Keratinocyte (primary cell): ENCODE data around the gene KCNG2. TPM values are rescaled to one million over a fixed set of nuclear protein-coding genes. Genes with fewer than 3 reads are reported as not detected.

Source experiments
- DNase-seq: peaks from one replicate; pipeline ENCODE4 v3.0.0-alpha.2; 2011; ENCODE audit warnings: low read depth, missing footprints, low spot score
- FAIRE-seq: peaks from 2 replicates; lab custom pipeline; 2011; peaks lifted over from hg19 to GRCh38; lab: Jason Lieb, UNC
- H2AFZ ChIP-seq: 2 replicates; pipeline ENCODE4 v1.6.0; 2012; ENCODE audit warnings: low read length, control low read depth, inconsistent platforms; ENCODE audit not compliant: control insufficient read depth
- H3K27ac ChIP-seq: 2 replicates; pipeline ENCODE4 v1.5.1; 2011; ENCODE audit warnings: low read length; ENCODE audit not compliant: control insufficient read depth, insufficient read depth
- H3K27me3 ChIP-seq: 3 replicates; pipeline ENCODE4 v1.6.0; 2011; ENCODE audit warnings: low read length; ENCODE audit not compliant: control insufficient read depth, insufficient read depth; ENCODE audit errors: extremely low read depth
- H3K36me3 ChIP-seq, 2 experiments: 2 replicates in 1 of 2; 3 replicates in 1 of 2; pipeline ENCODE4 v1.5.1; 2011; ENCODE audit warnings: low read length in 2 of 2, mild to moderate bottlenecking in 1 of 2; ENCODE audit not compliant: control insufficient read depth in 2 of 2, insufficient read depth in 2 of 2; ENCODE audit errors: extremely low read depth in 1 of 2
- H3K4me1 ChIP-seq: 3 replicates; pipeline ENCODE4 v1.5.1; 2011; ENCODE audit warnings: low read length; ENCODE audit not compliant: control insufficient read depth, insufficient read depth; ENCODE audit errors: extremely low read depth
- H3K4me2 ChIP-seq: 3 replicates; pipeline ENCODE4 v1.6.0; 2011; ENCODE audit warnings: low read depth, low read length; ENCODE audit not compliant: control insufficient read depth, insufficient read depth; ENCODE audit errors: extremely low read depth
- H3K4me3 ChIP-seq, 3 experiments: fragments of 200-600 bp in 1 of 3; sonication (generic) in 1 of 3; 2 replicates in 2 of 3; 3 replicates in 1 of 3; pipeline ENCODE4 v1.5.1; 2011 to 2016; ENCODE audit warnings: low read length in 3 of 3, mild to moderate bottlenecking in 3 of 3, control low read depth in 2 of 3, inconsistent platforms in 1 of 3, low read depth in 1 of 3, mixed read lengths in 1 of 3, mixed run types in 1 of 3, moderate library complexity in 1 of 3; ENCODE audit not compliant: control insufficient read depth in 2 of 3, insufficient read depth in 2 of 3; ENCODE audit errors: extremely low read depth in 1 of 3
- H3K79me2 ChIP-seq: 2 replicates; pipeline ENCODE4 v1.6.0; 2012; ENCODE audit warnings: low read length; ENCODE audit not compliant: control insufficient read depth, insufficient read depth
- H3K9ac ChIP-seq: 3 replicates; pipeline ENCODE4 v1.6.0; 2011; ENCODE audit warnings: low read length; ENCODE audit not compliant: control insufficient read depth, insufficient read depth; ENCODE audit errors: extremely low read depth
- H3K9me1 ChIP-seq: 3 replicates; pipeline ENCODE4 v1.6.0; 2011; ENCODE audit warnings: low read length; ENCODE audit not compliant: control insufficient read depth, insufficient read depth; ENCODE audit errors: extremely low read depth
- H3K9me3 ChIP-seq: 2 replicates; pipeline ENCODE4 v1.5.1; 2012; ENCODE audit warnings: low read depth, low read length; ENCODE audit not compliant: control insufficient read depth
- H4K20me1 ChIP-seq: 3 replicates; pipeline ENCODE4 v1.6.0; 2011; ENCODE audit warnings: low read length; ENCODE audit not compliant: control insufficient read depth, insufficient read depth; ENCODE audit errors: extremely low read depth
- EZH2 ChIP-seq: IDR thresholded peaks from one replicate; pipeline ENCODE4 v1.6.1; 2012; ENCODE audit warnings: inconsistent platforms, mild to moderate bottlenecking, low read length, moderate library complexity
- dilution Hi-C: fragments of 300-500 bp; cut with MboI; formaldehyde crosslinking; loops from one replicate; pipeline ENCODE4 v1.7.0; 2020; ENCODE audit warnings: low sequenced_read_pairs; ENCODE audit not compliant: extremely low pct_ligation_motif_present
- polyA plus RNA-seq, 5 experiments: library from polyadenylated mRNA; depleted of rRNA in 3 of 5; stranded (reverse) in 3 of 5; stranded (forward) in 1 of 5; unstranded in 1 of 5; fragments of >200 nt; gene quantifications; 1 replicate in 1 of 5; 2 replicates in 3 of 5; 3 replicates in 1 of 5; pipeline versions ENCODE4 v1.2.1 to v1.2.3, GENCODE V29; 2011 to 2012; ENCODE audit warnings: missing spikeins in 2 of 5, low read depth in 1 of 5, low replicate concordance in 1 of 5
- TF ChIP-seq, protein P1 (sequence below), 3 experiments: IDR thresholded peaks in 1 of 3; conservative IDR thresholded peaks in 1 of 3; optimal IDR thresholded peaks in 1 of 3; 2 replicates in 2 of 3; 3 replicates in 1 of 3; pipeline versions ENCODE3 to v1.5.1; 2011; ENCODE audit warnings: low read length in 3 of 3, mild to moderate bottlenecking in 3 of 3, moderate library complexity in 2 of 3, control low read depth in 1 of 3, inconsistent platforms in 1 of 3; ENCODE audit not compliant: insufficient read depth in 2 of 3; ENCODE audit errors: extremely low read depth in 1 of 3

The KCNG2 gene
- polyA plus RNA-seq, 1 donor (not counting 4 experiments of a cell fraction or from before 2014, with no cell fraction given) = not detected

DNA sequence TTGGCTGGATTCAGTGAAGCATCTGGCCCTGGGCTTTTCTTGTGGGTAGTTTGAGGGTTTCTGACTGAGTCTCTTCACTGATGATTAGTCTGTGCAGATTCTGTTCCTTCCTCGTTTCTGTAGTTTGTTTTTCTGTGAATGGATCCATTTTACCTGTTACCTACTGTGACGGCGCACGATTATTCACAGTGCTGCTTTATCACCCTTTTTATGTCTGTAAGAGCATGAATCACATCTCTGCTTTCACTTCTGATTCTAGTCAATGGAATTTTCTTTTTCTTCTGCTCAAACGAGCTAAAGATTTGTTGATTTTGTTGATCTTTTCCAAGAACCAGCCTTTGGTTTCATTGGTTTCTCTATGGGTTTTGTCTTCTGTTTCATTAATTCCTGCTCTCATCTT lies 92.9 kb downstream of the KCNG2 start:
- Histone ChIP-seq H3K9me1 (no peaks in the 10 kb centered on the region), H3K79me2 (no peaks in the 10 kb centered on the region), H4K20me1 (no peaks in the 10 kb centered on the region), H3K9me3 (peaks cover 24% of the 10 kb centered on the region), H3K9ac (no peak overlapping the region), H2AFZ (no peak overlapping the region), H3K27me3 (no peaks in the 10 kb centered on the region), H3K36me3 (no peaks in the 10 kb centered on the region), H3K4me2 (no peak overlapping the region), H3K27ac (no peak overlapping the region), H3K4me3 (no peak overlapping the region), H3K4me1 (no peaks in the 10 kb centered on the region)
- TF ChIP-seq, protein P1, sequence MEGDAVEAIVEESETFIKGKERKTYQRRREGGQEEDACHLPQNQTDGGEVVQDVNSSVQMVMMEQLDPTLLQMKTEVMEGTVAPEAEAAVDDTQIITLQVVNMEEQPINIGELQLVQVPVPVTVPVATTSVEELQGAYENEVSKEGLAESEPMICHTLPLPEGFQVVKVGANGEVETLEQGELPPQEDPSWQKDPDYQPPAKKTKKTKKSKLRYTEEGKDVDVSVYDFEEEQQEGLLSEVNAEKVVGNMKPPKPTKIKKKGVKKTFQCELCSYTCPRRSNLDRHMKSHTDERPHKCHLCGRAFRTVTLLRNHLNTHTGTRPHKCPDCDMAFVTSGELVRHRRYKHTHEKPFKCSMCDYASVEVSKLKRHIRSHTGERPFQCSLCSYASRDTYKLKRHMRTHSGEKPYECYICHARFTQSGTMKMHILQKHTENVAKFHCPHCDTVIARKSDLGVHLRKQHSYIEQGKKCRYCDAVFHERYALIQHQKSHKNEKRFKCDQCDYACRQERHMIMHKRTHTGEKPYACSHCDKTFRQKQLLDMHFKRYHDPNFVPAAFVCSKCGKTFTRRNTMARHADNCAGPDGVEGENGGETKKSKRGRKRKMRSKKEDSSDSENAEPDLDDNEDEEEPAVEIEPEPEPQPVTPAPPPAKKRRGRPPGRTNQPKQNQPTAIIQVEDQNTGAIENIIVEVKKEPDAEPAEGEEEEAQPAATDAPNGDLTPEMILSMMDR (optimal IDR thresholded peaks at IDR 0.05 in 1 of 3, IDR thresholded peaks at IDR 0.05 in 1 of 3, conservative IDR thresholded peaks at IDR 0.05 in 1 of 3; ENCODE audit: extremely low read depth in 1 of 3, insufficient read depth in 2 of 3, low read length in 3 of 3) = no peak
- TF ChIP-seq EZH2 = no peak
- dilution Hi-C loops = no loop called here
- DNase-seq (no peak), FAIRE-seq (no peak)

DNA sequence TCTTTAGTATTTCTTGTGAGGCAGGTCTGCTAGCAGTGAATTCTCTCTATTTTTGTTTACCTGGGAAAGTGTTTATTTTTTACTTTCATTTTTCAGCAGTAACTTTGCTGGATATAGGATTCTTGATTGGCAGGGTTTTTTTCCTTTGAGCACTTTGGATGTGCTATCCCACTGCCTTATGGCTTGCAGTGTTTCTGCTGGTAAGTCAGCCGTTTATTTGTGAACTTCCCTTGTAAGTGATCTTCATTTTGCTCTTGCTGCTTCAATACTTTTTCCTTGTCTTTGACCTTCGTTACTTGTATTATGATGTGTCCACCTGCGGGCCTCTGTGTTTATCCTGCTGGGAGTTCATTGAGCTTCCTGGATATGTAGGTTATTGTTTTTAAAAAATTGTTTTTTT lies 99.0 kb downstream of the KCNG2 start:
- H3K36me3 ChIP-seq = no peaks in the 10 kb centered on the region
- no peaks in the 10 kb centered on the region for H3K79me2 ChIP-seq
- H4K20me1 ChIP-seq = no peaks in the 10 kb centered on the region
- H3K9ac ChIP-seq = no peak overlapping the region
- no peak overlapping the region for H3K4me2 ChIP-seq
- no peak overlapping the region for H3K4me3 ChIP-seq
- dilution Hi-C loops = no loop called here
- no peaks in the 10 kb centered on the region for H3K4me1 ChIP-seq
- DNase-seq (no peak), FAIRE-seq (no peak)
- H3K9me1 ChIP-seq = no peaks in the 10 kb centered on the region
- no peak for TF ChIP-seq EZH2
- TF ChIP-seq, protein P1 (optimal IDR thresholded peaks at IDR 0.05 in 1 of 3, IDR thresholded peaks at IDR 0.05 in 1 of 3, conservative IDR thresholded peaks at IDR 0.05 in 1 of 3; ENCODE audit: extremely low read depth in 1 of 3, insufficient read depth in 2 of 3, low read length in 3 of 3) = no peak
- H3K27ac ChIP-seq = no peak overlapping the region
- peaks cover 38% of the 10 kb centered on the region for H3K9me3 ChIP-seq
- no peak overlapping the region for H2AFZ ChIP-seq
- H3K27me3 ChIP-seq = no peaks in the 10 kb centered on the region
